Liver (tissue), 9 donors: ENCODE data around the gene IAPP. TPM values are rescaled to one million over a fixed set of nuclear protein-coding genes. Genes with fewer than 3 reads are reported as not detected.

Experiments
- DNase-seq: peaks from one replicate; pipeline ENCODE4 v3.0.0-alpha.2; 2017; ENCODE audit warnings: low spot score
- H3K27ac ChIP-seq, 2 donors: one replicate each; pipeline ENCODE4 v1.7.0; 2013; ENCODE audit warnings: inconsistent platforms in 2 of 2, low read length in 2 of 2, control low read depth in 1 of 2, low read depth in 1 of 2, mild to moderate bottlenecking in 1 of 2
- H3K27me3 ChIP-seq, 4 donors: one replicate each; pipeline versions ENCODE4 v1.6.1 to v1.7.0; 2013; ENCODE audit warnings: low read length in 3 of 4, inconsistent platforms in 1 of 4, mild to moderate bottlenecking in 1 of 4, moderate library complexity in 1 of 4; ENCODE audit not compliant: control insufficient read depth in 4 of 4, insufficient read depth in 4 of 4
- H3K36me3 ChIP-seq, 4 donors: one replicate each; pipeline versions ENCODE4 v1.6.1 to v1.7.0; 2013; ENCODE audit warnings: low read length in 3 of 4, mild to moderate bottlenecking in 3 of 4, low read depth in 1 of 4, moderate library complexity in 1 of 4; ENCODE audit not compliant: control insufficient read depth in 4 of 4, insufficient read depth in 3 of 4
- H3K4me1 ChIP-seq, 4 donors: one replicate each; pipeline versions ENCODE4 v1.6.1 to v1.7.0; 2013; ENCODE audit warnings: low read length in 3 of 4, mild to moderate bottlenecking in 3 of 4, moderate library complexity in 1 of 4; ENCODE audit not compliant: control insufficient read depth in 4 of 4, insufficient read depth in 4 of 4
- H3K4me3 ChIP-seq, 3 donors: one replicate each; pipeline versions ENCODE4 v1.6.1 to v1.7.0; 2013; ENCODE audit warnings: low read length in 3 of 3, control low read depth in 1 of 3, low read depth in 1 of 3, mild to moderate bottlenecking in 1 of 3
- H3K9ac ChIP-seq, 2 donors: one replicate each; pipeline ENCODE4 v1.7.0; 2013; ENCODE audit warnings: low read length in 2 of 2, mild to moderate bottlenecking in 2 of 2, moderate library complexity in 2 of 2, control low read depth in 1 of 2, low read depth in 1 of 2
- H3K9me3 ChIP-seq, 4 donors: one replicate each; pipeline versions ENCODE4 v1.6.1 to v1.7.0; 2013; ENCODE audit warnings: low read length in 3 of 4; ENCODE audit not compliant: control insufficient read depth in 4 of 4
- EGR1 ChIP-seq, 2 donors: IDR thresholded peaks; 2 replicates each; pipeline ENCODE4 v1.6.1; 2016 to 2018; ENCODE audit warnings: antibody characterized with exemption in 2 of 2, low read depth in 2 of 2
- FOXA1 ChIP-seq: IDR thresholded peaks from 2 replicates; pipeline ENCODE4 v1.6.1; 2016; ENCODE audit warnings: antibody characterized with exemption
- FOXA2 ChIP-seq: IDR thresholded peaks from 2 replicates; pipeline ENCODE4 v1.6.1; 2016; ENCODE audit warnings: antibody characterized with exemption
- GABPA ChIP-seq, 2 donors: IDR thresholded peaks in 1 of 2; conservative IDR thresholded peaks in 1 of 2; 2 replicates each; pipeline ENCODE4 v1.6.1; 2016; ENCODE audit warnings: antibody characterized with exemption in 2 of 2, mild to moderate bottlenecking in 1 of 2, moderate library complexity in 1 of 2
- HNF4A ChIP-seq, 2 donors: conservative IDR thresholded peaks; 2 replicates each; pipeline ENCODE4 v1.6.1; 2016; ENCODE audit warnings: antibody characterized with exemption in 2 of 2, mild to moderate bottlenecking in 2 of 2
- HNF4G ChIP-seq: IDR thresholded peaks from 2 replicates; pipeline ENCODE4 v1.6.1; 2016; ENCODE audit warnings: antibody characterized with exemption
- JUND ChIP-seq, 2 donors: IDR thresholded peaks; 2 replicates each; pipeline ENCODE4 v1.6.1; 2016; ENCODE audit warnings: antibody characterized with exemption in 2 of 2
- NR2F2 ChIP-seq: IDR thresholded peaks from 2 replicates; pipeline ENCODE4 v1.6.1; 2016; ENCODE audit warnings: antibody characterized with exemption
- RAD21 ChIP-seq, 2 donors: IDR thresholded peaks; 2 replicates each; pipeline ENCODE4 v1.6.1; 2016; ENCODE audit warnings: antibody characterized with exemption in 2 of 2, mild to moderate bottlenecking in 2 of 2
- RXRA ChIP-seq, 2 donors: IDR thresholded peaks; 2 replicates each; pipeline ENCODE4 v1.6.1; 2017 to 2018; ENCODE audit warnings: antibody characterized with exemption in 2 of 2, mild to moderate bottlenecking in 1 of 2
- SP1 ChIP-seq: IDR thresholded peaks from 2 replicates; pipeline ENCODE4 v1.6.1; 2018; ENCODE audit warnings: antibody characterized with exemption, mild to moderate bottlenecking
- TAF1 ChIP-seq: conservative IDR thresholded peaks from 2 replicates; pipeline ENCODE4 v1.6.1; 2016; ENCODE audit warnings: antibody characterized with exemption, mild to moderate bottlenecking
- YY1 ChIP-seq: IDR thresholded peaks from 2 replicates; pipeline ENCODE4 v1.6.1; 2016; ENCODE audit warnings: antibody characterized with exemption, mild to moderate bottlenecking
- WGBS: extraction: QIAGEN DNeasy Blood & Tissue Kit; methylation state at CpG from one replicate; pipeline ENCODE4 v1.1.7; 2013; 5-methylcytosine and 5-hydroxymethylcytosine counted together
- polyA plus RNA-seq, 2 donors: library from polyadenylated mRNA; stranded (reverse) in 1 of 2; unstranded in 1 of 2; fragments of 200-250 nt in 1 of 2; fragments of >200 nt in 1 of 2; fragmentation: Nextera tagmentation in 1 of 2; extraction: Ambion mirVana in 1 of 2; gene quantifications; one replicate each; pipeline versions ENCODE4 v1.2.1 to v1.2.3, GENCODE V29; 2013 to 2015
- total RNA-seq, 2 donors: library from RNA; depleted of rRNA; stranded (reverse); fragments of >200 nt; gene quantifications; one replicate each; pipeline ENCODE4 v1.2.3, GENCODE V29; 2014
- TF ChIP-seq, protein P1 (sequence below): IDR thresholded peaks from 2 replicates; pipeline ENCODE4 v1.6.1; 2016; ENCODE audit warnings: antibody characterized with exemption, mild to moderate bottlenecking
- TF ChIP-seq, protein P2 (sequence below): IDR thresholded peaks from 2 replicates; pipeline ENCODE4 v1.6.1; 2016; ENCODE audit warnings: antibody characterized with exemption
- TF ChIP-seq, protein P3 (sequence below): IDR thresholded peaks from 2 replicates; pipeline ENCODE4 v1.6.1; 2016; ENCODE audit warnings: antibody characterized with exemption
- TF ChIP-seq, protein P4 (sequence below): fragments of 150-350 bp; IDR thresholded peaks from 2 replicates; pipeline ENCODE4 v1.5.1; 2017; ENCODE audit warnings: improper control_type of control experiment, low read depth, low read length; ENCODE audit not compliant: missing input control
- TF ChIP-seq, protein P5 (sequence below): IDR thresholded peaks from 2 replicates; pipeline ENCODE4 v1.6.1; 2016; ENCODE audit warnings: antibody characterized with exemption
- donor health status: healthy.
- donor health status: healthy.
- donor health status: healthy.
- donor health status: healthy.
- donor health status: healthy.

The IAPP gene
- total and polyA plus RNA-seq, 4 donors, result 0.08 to 0.42 TPM; not detected in 2

DNA sequence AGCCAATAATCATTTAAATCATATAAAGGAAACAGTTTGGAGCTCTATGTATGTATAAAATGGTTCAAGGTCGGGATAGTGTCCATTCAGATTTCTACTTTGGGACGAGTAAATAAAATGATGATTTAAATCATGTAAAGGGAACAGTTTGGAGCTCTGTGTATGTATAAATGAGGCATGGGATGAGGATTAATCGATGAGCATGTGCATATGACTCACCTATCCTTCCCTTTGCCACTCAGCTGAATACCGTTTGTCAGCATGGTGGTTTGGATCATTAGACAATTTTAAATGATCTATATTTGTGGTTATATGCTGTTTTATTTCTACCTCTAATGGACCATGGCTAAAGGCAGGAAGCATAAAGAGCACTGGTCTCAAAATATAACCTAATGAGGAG is 30.9 kb upstream of the IAPP start:
- TF ChIP-seq HNF4G, result no peak
- TF ChIP-seq, protein P1, sequence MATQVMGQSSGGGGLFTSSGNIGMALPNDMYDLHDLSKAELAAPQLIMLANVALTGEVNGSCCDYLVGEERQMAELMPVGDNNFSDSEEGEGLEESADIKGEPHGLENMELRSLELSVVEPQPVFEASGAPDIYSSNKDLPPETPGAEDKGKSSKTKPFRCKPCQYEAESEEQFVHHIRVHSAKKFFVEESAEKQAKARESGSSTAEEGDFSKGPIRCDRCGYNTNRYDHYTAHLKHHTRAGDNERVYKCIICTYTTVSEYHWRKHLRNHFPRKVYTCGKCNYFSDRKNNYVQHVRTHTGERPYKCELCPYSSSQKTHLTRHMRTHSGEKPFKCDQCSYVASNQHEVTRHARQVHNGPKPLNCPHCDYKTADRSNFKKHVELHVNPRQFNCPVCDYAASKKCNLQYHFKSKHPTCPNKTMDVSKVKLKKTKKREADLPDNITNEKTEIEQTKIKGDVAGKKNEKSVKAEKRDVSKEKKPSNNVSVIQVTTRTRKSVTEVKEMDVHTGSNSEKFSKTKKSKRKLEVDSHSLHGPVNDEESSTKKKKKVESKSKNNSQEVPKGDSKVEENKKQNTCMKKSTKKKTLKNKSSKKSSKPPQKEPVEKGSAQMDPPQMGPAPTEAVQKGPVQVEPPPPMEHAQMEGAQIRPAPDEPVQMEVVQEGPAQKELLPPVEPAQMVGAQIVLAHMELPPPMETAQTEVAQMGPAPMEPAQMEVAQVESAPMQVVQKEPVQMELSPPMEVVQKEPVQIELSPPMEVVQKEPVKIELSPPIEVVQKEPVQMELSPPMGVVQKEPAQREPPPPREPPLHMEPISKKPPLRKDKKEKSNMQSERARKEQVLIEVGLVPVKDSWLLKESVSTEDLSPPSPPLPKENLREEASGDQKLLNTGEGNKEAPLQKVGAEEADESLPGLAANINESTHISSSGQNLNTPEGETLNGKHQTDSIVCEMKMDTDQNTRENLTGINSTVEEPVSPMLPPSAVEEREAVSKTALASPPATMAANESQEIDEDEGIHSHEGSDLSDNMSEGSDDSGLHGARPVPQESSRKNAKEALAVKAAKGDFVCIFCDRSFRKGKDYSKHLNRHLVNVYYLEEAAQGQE, result no peak
- no peak for TF ChIP-seq TAF1
- no peak for TF ChIP-seq NR2F2
- TF ChIP-seq, protein P2, sequence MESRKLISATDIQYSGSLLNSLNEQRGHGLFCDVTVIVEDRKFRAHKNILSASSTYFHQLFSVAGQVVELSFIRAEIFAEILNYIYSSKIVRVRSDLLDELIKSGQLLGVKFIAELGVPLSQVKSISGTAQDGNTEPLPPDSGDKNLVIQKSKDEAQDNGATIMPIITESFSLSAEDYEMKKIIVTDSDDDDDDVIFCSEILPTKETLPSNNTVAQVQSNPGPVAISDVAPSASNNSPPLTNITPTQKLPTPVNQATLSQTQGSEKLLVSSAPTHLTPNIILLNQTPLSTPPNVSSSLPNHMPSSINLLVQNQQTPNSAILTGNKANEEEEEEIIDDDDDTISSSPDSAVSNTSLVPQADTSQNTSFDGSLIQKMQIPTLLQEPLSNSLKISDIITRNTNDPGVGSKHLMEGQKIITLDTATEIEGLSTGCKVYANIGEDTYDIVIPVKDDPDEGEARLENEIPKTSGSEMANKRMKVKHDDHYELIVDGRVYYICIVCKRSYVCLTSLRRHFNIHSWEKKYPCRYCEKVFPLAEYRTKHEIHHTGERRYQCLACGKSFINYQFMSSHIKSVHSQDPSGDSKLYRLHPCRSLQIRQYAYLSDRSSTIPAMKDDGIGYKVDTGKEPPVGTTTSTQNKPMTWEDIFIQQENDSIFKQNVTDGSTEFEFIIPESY, result no peak
- TF ChIP-seq RXRA (IDR thresholded peaks at IDR 0.05), result no peak
- no peak for TF ChIP-seq RAD21 (IDR thresholded peaks at IDR 0.05)
- no peak for TF ChIP-seq YY1
- TF ChIP-seq FOXA1, result no peak
- TF ChIP-seq FOXA2, result no peak
- no peak for TF ChIP-seq GABPA (IDR thresholded peaks at IDR 0.05 in 1 of 2, conservative IDR thresholded peaks at IDR 0.05 in 1 of 2)
- TF ChIP-seq, protein P3, sequence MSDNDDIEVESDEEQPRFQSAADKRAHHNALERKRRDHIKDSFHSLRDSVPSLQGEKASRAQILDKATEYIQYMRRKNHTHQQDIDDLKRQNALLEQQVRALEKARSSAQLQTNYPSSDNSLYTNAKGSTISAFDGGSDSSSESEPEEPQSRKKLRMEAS, result no peak
- no peak for TF ChIP-seq SP1
- TF ChIP-seq JUND (IDR thresholded peaks at IDR 0.05), result no peak
- TF ChIP-seq, protein P4, sequence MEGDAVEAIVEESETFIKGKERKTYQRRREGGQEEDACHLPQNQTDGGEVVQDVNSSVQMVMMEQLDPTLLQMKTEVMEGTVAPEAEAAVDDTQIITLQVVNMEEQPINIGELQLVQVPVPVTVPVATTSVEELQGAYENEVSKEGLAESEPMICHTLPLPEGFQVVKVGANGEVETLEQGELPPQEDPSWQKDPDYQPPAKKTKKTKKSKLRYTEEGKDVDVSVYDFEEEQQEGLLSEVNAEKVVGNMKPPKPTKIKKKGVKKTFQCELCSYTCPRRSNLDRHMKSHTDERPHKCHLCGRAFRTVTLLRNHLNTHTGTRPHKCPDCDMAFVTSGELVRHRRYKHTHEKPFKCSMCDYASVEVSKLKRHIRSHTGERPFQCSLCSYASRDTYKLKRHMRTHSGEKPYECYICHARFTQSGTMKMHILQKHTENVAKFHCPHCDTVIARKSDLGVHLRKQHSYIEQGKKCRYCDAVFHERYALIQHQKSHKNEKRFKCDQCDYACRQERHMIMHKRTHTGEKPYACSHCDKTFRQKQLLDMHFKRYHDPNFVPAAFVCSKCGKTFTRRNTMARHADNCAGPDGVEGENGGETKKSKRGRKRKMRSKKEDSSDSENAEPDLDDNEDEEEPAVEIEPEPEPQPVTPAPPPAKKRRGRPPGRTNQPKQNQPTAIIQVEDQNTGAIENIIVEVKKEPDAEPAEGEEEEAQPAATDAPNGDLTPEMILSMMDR, result no peak
- no peak for TF ChIP-seq HNF4A (conservative IDR thresholded peaks at IDR 0.05)
- TF ChIP-seq, protein P5, sequence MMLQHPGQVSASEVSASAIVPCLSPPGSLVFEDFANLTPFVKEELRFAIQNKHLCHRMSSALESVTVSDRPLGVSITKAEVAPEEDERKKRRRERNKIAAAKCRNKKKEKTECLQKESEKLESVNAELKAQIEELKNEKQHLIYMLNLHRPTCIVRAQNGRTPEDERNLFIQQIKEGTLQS, result no peak
- 79% methylated on average over 4 of the region's 4 CpGs for WGBS
- no peaks in the 10 kb centered on the region for H3K27me3 ChIP-seq
- H3K4me3 ChIP-seq, result no peak overlapping the region
- H3K36me3 ChIP-seq, result no peaks in the 10 kb centered on the region
- no peak overlapping the region for H3K27ac ChIP-seq
- no peak overlapping the region for H3K9ac ChIP-seq
- peaks cover 0 to 5% (median 4%) of the 10 kb centered on the region in 4 donors for H3K4me1 ChIP-seq
- no peak for DNase-seq
- H3K9me3 ChIP-seq, result no peaks in the 10 kb centered on the region

DNA sequence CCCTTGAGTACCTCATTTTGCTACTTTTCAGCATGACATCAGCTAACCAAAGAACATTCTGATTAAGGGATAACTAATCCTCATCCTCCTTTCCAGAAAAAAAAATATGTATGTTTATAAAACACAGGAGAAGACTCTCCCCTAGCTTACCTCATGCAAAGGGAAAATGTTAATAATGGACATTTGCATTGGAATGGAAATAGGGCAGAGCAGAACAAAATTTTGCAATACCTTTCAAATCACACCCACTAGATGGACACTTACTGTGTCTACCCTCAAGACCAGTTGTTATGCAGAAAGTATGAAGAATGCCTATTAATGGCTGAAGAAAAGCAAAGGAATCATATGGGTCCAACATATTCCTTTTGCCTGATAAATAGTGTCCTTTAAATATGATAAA is 29.1 kb upstream of the IAPP start:
- Histone ChIP-seq H3K4me3 (no peak overlapping the region), H3K27ac (no peak overlapping the region), H3K27me3 (no peaks in the 10 kb centered on the region), H3K36me3 (no peaks in the 10 kb centered on the region), H3K9me3 (no peaks in the 10 kb centered on the region), H3K9ac (no peak overlapping the region), H3K4me1 (no peaks in the 10 kb centered on the region)
- TF ChIP-seq FOXA1, result no peak
- no peak for TF ChIP-seq NR2F2
- TF ChIP-seq EGR1 (IDR thresholded peaks at IDR 0.05; ENCODE audit: low read depth in 2 of 2), result no peak
- TF ChIP-seq RXRA (IDR thresholded peaks at IDR 0.05), result no peak
- DNase-seq, result no peak
